C1 segment of cervical spinal cord (tissue), 14 donors: ENCODE results near the gene MARVELD2.
A peak's percentile ranks its signal among the peaks of the same experiment; 100 is the strongest.
"Not testable (repeated sequence)": the region's sequence is repeated elsewhere in the genome, so short reads cannot be mapped to it uniquely, and the experiment has no call there.

ENCODE experiments used
- DNase-seq, 14 donors: peaks; one replicate each; lab custom pipeline; 2025; lab: John Stamatoyannopoulos, UW

Gene MARVELD2, protein sequence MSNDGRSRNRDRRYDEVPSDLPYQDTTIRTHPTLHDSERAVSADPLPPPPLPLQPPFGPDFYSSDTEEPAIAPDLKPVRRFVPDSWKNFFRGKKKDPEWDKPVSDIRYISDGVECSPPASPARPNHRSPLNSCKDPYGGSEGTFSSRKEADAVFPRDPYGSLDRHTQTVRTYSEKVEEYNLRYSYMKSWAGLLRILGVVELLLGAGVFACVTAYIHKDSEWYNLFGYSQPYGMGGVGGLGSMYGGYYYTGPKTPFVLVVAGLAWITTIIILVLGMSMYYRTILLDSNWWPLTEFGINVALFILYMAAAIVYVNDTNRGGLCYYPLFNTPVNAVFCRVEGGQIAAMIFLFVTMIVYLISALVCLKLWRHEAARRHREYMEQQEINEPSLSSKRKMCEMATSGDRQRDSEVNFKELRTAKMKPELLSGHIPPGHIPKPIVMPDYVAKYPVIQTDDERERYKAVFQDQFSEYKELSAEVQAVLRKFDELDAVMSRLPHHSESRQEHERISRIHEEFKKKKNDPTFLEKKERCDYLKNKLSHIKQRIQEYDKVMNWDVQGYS

DNA sequence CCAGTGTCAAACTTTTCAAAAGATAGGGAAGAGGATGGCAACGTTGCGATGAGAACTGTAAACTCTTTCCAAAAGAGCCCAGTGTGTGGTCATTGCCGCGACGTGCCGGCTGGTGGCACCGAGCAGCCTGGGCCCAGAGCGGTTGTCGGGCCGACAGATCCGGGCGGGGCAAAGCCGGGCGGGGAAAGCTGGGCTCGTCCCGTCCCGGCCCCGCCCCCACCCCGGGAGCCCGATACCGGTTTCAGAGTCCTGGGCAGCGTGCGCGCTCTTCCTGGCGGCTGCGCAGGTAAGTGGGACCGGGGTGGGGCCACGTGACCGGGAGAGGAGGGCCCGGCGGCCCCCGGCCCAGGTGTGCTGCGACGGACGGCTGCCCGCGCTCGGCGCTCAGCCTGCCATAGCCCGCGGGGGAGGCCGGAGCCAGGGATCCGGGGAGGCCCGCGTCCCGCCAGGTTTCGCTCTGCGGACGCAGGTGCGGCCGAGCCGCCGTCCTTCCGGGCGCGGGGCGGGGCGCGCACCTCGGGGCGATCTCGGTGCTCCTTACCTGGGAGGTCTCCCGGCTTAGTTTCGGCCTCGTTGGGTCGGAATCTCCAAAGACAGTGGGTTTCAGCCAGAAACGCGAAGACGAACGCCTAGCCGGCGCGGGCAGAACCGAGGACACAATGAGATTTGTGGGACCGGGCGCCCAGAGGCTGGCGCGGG, at the start of gene MARVELD2:
TSS of gene MARVELD2 (plus strand) at position 232 of the 699 bp plus-strand sequence. CDS start 4,270 bp downstream, outside the sequence.
- DNase-seq, result peak in 5 of 14 donors; percentile 1 to 34 (median 6)

GRCh38 chr5:69367697-69368279, 47.1 kb upstream of the MARVELD2 start:
- no peak for DNase-seq

GRCh38 chr5:69368458-69369339, 46.2 kb upstream of the MARVELD2 start:
- peak in 1 of 14 donors; percentile 22 for DNase-seq

GRCh38 chr5:69369340-69370121, 45.4 kb upstream of the MARVELD2 start, which contains the start of the genes AK6, RAD17 and TAF9:
AK6 (minus strand) TSS chr5:69369520; CDS start chr5:69369490, 30 bp downstream.
RAD17 (plus strand) TSS chr5:69369818; CDS start chr5:69372209, 2,391 bp downstream.
TAF9 (minus strand) TSS chr5:69369520; CDS start chr5:69365737, 3,783 bp downstream.
- peak; percentile 94 to 98 (median 96) for DNase-seq

DNA sequence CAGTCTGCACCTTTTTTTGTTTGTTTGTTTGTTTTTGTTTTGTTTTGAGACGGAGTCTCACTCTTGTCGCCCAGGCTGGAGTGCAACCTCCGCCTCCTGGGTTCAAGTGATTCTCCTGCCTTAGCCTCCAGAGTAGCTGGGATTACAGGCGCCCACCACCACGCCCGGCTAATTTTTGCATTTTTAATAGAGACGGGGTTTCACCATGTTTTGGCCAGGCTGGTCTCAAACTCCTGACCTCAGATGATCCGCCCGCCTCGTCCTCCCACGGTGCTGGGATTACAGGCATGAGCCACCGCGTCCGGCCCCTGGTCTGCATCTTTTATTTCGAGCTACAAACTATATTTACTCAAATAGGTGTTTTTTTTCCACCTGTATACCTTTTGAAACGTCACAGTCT, 44.6 kb upstream of the MARVELD2 start:
- DNase-seq, result peak in 1 of 14 donors; percentile 2

GRCh38 chr5:69372394-69372793, 42.5 kb upstream of the MARVELD2 start:
- no peak for DNase-seq

GRCh38 chr5:69374911-69375446, 39.9 kb upstream of the MARVELD2 start:
- no peak for DNase-seq

DNA sequence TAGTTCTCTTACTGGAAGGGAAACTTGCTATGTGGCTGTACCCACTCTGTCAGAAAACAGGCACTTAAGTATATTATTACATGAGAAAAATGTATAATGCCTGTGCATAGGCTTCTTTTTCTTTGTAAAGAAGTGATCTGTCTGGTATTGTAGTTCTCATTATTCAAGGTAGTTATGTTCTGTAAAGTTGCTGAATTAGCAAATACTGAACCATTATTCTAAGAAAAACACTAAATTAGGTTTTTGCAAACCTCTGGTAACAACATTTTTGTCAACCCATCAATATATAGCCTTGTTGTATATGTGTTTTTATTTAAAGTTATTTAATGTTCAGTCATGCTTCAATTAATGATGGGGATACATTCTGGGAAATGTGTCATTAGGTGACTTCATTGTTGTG, 36.5 kb upstream of the MARVELD2 start:
- no peak for DNase-seq

- no peak for DNase-seq
Observed at GRCh38 chr5:69404659-69405330, 10.1 kb upstream of the MARVELD2 start.

DNA sequence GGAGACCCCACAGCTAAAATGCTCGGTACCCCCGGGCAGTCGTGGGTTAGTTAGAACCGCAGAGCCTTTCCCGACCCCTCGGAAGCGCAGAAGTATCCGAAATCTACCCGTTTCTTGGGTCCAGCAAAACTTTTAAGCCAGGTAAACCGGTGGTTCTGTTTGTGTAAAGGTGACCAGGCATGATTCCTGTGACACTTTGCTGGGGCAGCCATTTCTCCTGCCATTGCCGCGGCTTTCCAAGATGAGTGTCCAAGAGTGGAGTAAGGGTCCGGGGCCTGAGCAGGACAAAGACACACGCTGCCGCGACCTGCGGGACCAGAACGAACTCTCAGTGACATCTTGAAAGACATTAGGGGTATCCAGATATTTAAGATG, 655 bp downstream of the MARVELD2 start:
- no peak for DNase-seq

GRCh38 chr5:69416180-69416579, 1.3 kb downstream of the MARVELD2 start:
- DNase-seq, result no peak

- DNase-seq, result no peak
Observed at GRCh38 chr5:69416699-69417098, 1.8 kb downstream of the MARVELD2 start.

- no peak for DNase-seq
Observed at GRCh38 chr5:69418554-69418953, 3.6 kb downstream of the MARVELD2 start.

- no peak for DNase-seq
Observed at GRCh38 chr5:69431424-69432303, 16.7 kb downstream of the MARVELD2 start.

GRCh38 chr5:69432412-69433206, 17.7 kb downstream of the MARVELD2 start:
- DNase-seq, result no peak

DNA sequence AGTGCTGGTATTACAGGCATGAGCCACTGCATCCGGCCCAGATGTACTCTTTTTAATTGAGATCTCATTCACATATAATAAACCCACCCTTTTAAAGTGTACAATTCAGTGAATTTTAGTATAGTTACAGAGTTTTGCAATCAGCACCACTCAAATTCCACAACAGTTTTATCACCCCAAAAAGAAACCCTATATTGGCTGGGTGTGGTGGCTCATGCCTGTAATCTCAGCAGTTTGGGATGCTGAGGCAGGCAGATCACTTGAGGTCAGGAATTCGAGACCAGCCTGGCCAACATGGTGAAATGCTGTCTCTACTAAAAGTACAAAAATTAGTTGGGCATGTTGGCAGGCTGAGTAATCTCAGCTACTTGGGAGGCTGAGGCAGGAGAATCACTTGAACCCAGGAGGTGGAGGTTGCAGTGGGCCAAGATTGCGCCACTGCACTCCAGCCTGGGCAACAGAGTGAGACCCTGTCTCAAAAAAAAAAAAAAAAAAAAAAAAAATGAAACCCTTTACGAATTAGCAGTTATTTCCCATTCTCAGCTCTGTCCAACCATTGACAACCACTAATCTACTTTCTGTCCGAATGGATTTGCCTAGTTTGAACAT, 20.5 kb downstream of the MARVELD2 start:
- DNase-seq, result not testable (repeated sequence)
